Amniotic stem cell (primary cell): ENCODE data around the gene GLIS2.

Source experiments
- DNase-seq: peaks from one replicate; lab custom pipeline; 2025; lab: John Stamatoyannopoulos, UW

The GLIS2 gene

DNA sequence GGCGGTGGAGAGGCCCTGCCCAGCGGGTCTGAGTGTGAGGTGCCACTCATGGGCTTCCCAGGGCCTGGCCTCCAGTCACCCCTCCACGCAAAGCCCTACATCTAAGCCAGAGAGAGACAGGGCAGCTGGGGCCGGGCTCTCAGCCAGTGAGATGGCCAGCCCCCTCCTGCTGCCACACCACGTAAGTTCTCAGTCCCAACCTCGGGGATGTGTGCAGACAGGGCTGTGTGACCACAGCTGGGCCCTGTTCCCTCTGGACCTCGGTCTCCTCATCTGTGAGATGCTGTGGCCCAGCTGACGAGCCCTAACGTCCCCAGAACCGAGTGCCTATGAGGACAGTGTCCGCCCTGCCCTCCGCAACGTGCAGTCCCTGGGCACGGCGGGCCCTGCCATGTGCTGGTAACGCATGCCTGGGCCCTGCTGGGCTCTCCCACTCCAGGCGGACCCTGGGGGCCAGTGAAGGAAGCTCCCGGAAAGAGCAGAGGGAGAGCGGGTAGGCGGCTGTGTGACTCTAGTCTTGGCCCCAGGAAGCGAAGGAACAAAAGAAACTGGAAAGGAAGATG, 67.0 kb downstream of the GLIS2 start:
- DNase-seq: no peak

DNA sequence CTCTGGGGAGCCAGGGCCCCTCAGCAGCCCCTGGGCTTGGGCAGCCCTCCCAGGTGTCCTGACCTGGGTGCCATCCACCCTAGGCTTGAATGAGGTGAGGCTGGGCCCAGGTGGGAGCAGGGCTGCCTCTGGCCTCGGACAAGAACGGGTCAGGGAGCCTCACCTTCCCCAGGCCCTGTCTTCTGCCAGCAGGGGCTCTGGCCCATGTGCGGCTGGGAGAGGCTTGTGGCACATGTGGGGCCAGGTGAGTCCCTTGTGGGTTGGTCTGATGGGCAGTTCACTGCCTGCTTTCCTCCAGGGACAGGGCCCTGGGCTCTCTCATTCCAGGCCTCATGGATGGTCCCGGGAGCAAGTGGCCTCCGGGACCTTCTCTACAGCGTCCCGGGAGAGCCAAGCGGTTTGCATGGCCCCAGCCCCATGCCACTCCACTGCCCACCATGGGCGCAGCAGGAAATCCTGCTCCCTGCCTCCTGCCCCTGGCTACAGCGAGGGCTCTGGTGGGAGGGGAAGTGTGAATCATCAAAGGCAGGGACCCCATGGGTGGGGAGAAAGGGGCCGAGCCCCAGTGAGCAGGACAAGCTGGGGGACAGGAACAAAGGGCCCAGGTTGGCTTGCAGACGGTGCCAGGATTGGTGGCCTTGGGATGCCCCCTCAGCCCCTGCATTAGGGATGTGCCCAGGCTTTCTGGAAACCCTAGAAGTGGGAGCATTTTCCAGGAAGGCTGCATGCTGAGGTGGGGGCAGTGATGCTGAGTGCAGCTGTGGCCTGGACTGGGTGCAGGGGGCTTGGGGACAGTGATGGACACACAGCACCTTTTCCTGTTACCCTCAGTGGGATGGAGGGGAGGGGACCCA, 68.0 kb downstream of the GLIS2 start:
- DNase-seq: no peak

DNA sequence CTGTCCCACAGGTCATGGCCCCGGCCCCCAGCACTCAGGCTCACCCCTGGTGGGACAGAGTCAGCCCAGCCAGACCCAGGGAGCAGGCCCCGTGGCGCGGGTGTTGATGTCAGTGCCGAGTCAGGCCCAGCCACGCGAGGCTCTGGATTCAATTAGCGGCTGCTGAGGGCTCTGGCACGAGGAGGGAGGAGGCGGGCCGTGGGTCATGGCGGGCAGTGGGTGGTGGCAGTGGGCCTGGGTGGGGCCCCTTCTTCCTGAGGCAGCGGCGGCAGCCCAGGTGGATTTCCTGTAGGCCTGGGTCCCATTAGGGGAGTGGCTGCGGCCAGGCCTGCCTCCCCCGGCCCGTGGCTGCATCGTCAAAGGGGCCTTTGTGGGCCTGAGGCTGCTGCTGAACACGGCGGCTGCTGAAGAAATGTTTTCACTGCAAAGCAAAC, 68.7 kb downstream of the GLIS2 start:
- DNase-seq: peak; percentile 35

DNA sequence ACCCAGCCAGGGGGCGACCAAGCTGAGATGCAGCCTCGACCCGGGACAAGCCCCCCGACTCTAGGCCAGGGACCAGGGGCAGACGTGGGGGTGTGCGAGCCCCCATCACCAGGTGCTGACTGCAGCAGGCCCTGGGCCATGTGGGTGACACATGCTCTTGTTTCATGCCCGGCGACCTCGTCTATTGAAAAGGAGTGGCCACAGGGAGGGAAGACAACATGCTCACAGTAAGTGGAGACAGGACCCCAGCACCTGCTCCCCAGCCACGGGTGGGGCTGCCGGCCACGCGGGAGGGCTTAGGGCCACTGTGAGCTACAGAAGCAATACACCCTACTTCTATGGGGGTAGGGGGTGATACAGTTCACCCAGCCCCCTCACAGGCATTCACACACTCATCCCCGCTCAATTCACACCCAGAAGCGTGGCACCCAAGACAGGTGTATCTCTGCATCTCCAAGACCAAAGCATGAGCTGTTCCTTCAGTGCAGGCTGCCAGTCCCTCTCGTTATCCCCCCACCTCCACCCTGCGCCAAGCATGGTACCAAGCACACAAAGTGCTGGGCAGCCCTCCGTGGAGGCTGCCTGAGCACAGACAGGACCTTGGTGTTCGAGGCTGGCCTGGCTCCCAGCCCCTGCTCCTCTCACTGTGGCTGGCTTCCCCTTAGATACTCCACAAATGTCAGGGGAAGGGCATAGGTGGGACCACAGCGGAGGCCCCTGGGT, 69.4 kb downstream of the GLIS2 start:
- DNase-seq: no peak

DNA sequence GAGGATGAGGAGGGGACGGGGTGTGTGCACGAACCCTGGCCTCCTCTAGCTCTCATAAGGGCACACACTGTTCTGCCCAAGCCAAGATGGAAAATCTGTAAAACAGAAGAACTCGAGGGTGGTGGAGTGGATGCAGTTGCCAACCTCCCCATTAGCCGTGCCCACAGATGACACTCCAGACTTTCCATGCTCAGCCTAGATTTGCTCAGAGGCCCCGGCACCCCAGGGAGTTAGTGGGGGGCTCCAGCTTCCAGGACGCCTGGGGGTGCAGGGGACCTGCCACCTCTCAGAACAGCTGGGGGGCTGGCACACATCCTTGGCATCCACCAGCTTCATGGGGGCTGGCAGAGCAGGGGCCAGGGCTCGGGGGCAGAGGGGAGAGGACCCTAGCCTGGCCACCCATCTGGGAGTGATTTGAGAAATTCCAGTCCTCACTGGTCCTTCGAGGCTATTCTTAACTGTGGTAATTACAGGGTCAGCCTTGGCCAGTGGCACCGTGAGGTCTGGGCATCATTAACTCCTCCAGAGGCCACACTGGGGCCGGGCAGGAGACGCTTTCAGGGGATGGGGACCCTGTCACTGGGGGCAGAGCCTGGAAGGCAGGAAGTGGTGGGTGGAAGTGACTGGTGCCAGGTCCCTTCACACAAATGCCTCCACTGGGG, 70.1 kb downstream of the GLIS2 start:
- DNase-seq: no peak

DNA sequence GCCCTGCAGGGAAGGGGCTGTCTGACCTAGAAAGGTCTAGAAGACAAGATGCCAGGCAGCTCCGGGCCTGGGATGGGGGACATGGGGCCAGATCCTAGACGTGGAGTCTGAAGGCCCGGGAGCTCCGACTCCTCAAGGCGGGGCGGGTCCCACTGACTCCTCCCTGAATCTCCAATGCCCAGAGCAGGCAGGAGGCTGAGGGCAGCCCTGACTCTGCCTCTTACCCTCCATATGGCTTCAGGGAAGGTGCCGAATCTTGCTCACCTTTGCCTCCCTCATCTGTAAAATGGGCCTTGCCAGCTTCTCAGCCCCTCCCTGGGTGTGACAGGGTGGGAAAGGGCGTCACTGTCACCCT, 70.6 kb downstream of the GLIS2 start:
- DNase-seq: no peak

DNA sequence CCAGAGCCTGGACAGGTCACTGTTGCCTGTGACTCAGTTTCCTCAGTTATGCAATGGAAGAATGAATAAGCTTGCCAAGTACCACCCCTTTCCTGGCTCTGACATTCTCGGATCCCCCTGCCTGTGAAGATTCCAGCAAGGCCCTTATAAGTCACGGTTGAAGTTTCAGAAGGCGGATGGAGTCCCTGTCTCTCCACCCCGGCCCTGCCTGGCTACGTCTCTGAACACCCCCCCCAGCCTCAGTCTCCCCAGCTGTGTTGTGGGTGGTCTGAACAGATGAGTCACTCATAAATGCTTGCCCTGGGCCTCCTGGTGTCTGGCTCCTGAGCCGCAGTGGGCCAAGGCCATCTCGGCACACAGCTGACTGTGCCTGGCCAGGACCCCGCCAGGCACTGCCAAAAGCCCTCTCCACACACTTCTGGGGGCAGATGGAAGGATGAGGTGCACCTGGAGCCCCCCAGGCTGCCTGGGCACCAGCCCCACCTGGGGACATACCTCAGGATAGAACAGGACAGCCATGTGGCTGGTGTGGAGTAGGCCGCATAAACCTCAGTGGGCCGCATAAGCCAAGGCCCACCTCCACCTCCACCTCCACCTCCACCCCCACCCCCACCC, 71.2 kb downstream of the GLIS2 start:
- DNase-seq: no peak

DNA sequence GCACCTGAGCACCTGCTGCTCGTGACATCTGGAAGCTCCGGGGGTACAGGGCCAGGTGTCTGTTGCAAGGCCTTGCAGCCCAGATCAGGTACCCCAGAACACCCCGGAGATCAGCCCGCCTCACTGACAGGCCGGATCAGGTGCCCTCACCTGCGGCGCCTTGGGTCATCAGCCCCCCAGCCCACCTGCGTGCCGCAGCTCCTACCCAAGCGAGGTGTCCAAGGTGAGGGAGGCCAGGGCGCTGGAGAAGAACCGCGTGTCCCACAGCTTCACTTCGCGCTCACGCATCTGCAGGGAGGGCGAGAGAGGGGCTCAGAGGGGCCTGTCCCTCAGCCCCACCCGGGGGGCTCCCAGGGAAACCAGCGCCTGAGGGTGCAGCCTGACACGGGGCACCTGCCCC, 71.9 kb downstream of the GLIS2 start:
- DNase-seq: no peak

DNA sequence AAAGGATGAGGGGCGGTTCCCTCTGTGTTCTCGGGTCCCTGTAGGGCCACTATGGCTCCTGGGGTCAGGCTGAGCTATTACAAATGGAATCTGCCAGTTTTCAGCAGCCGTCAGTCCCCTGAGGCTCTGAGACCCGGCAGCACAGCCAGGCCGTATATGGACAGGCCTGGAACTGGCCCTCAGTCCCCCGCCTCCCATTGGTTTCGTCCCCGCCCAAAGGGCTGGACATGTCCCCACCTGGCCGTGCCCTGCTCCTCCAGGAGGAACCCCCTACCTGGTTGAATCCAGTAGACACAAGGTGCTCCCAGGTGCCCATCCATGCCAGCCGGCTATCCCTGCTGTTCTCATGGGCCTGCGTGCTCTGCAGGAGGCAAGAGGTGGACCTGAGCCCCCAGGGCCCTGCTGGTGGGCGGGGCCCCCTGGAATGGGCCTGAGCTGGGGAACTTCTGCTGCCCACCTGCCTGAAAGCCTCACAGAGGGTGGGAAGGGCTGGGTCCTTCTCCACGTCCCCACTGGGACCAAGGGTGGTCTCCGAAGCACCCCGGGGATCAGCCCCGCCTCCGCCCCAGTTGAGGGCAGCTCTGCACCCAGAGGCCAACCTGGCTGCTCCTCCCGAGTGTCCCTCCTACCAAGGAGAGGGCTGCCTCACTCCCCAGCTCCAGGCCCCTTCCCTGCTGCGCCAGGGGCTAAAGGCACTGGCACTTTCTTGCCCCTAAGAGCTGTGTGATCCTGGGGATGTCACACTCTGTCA, 72.6 kb downstream of the GLIS2 start:
- no peak for DNase-seq
